Loucy (cell line): ENCODE results near the gene SP140.

ENCODE experiments used
- H2AFZ ChIP-seq: fragments of 200-600 bp; sonication (generic); 2 replicates; pipeline ENCODE4 v1.6.0; 2016; ENCODE audit warnings: antibody characterized with exemption, mild to moderate bottlenecking, low read length, moderate library complexity
- H3F3A ChIP-seq: fragments of 200-600 bp; 2 replicates; pipeline ENCODE4 v1.6.0; 2016; ENCODE audit warnings: antibody characterized with exemption, low read depth, mild to moderate bottlenecking
- H3K27me3 ChIP-seq: fragments of 200-600 bp; sonication (generic); 2 replicates; pipeline ENCODE4 v1.6.1; 2014; ENCODE audit warnings: low read length, mild to moderate bottlenecking; ENCODE audit not compliant: insufficient read depth, poor library complexity, severe bottlenecking
- H3K36me3 ChIP-seq: fragments of 200-600 bp; sonication (generic); 2 replicates; pipeline ENCODE4 v1.6.1; 2016; ENCODE audit warnings: low read length; ENCODE audit not compliant: insufficient read depth
- H3K4me1 ChIP-seq: fragments of 200-600 bp; sonication (generic); 2 replicates; pipeline ENCODE4 v1.5.1; 2014; ENCODE audit warnings: low read length, mild to moderate bottlenecking; ENCODE audit not compliant: insufficient read depth, poor library complexity, severe bottlenecking
- H3K4me2 ChIP-seq: fragments of 200-600 bp; sonication (generic); 2 replicates; pipeline ENCODE4 v1.6.0; 2014; ENCODE audit warnings: antibody characterized with exemption, low read length, low read depth, mild to moderate bottlenecking; ENCODE audit not compliant: poor library complexity, severe bottlenecking
- H3K4me3 ChIP-seq: fragments of 200-600 bp; sonication (generic); 2 replicates; pipeline ENCODE4 v1.5.1; 2014; ENCODE audit warnings: low read length, mild to moderate bottlenecking, mixed read lengths; ENCODE audit not compliant: poor library complexity, severe bottlenecking
- H3K79me2 ChIP-seq: fragments of 200-600 bp; sonication (generic); 2 replicates; pipeline ENCODE4 v1.6.1; 2014; ENCODE audit warnings: low read length; ENCODE audit not compliant: insufficient read depth
- H3K9ac ChIP-seq: fragments of 200-600 bp; sonication (generic); 2 replicates; pipeline ENCODE4 v1.6.0; 2014; ENCODE audit warnings: mild to moderate bottlenecking, low read depth, low read length, moderate library complexity; ENCODE audit not compliant: poor library complexity, severe bottlenecking
- H3K9me2 ChIP-seq: fragments of 200-600 bp; sonication (generic); replicated peaks from 2 replicates; pipeline ENCODE4 v1.6.1; 2016; ENCODE audit warnings: low read depth, low read length, mixed read lengths
- H3K9me3 ChIP-seq: fragments of 200-600 bp; sonication (generic); 2 replicates; pipeline ENCODE4 v1.6.1; 2014; ENCODE audit warnings: mild to moderate bottlenecking, antibody characterized with exemption, low read length, low read depth; ENCODE audit not compliant: insufficient read depth
- H4K20me1 ChIP-seq: fragments of 200-600 bp; sonication (generic); 2 replicates; pipeline ENCODE4 v1.6.0; 2014; ENCODE audit warnings: antibody characterized with exemption, low read length, mild to moderate bottlenecking; ENCODE audit not compliant: insufficient read depth, poor library complexity, severe bottlenecking
- EZH2phosphoT487 ChIP-seq: fragments of 200-600 bp; IDR thresholded peaks from 2 replicates; pipeline ENCODE4 v1.6.1; 2018; ENCODE audit warnings: antibody characterized with exemption, mild to moderate bottlenecking, moderate library complexity, borderline replicate concordance
- TF ChIP-seq, protein P1 (sequence below): fragments of 200-600 bp; sonication (generic); conservative IDR thresholded peaks from 2 replicates; pipeline ENCODE4 v1.5.1; 2014; ENCODE audit warnings: mild to moderate bottlenecking, antibody characterized with exemption, low read length

The SP140 gene

DNA sequence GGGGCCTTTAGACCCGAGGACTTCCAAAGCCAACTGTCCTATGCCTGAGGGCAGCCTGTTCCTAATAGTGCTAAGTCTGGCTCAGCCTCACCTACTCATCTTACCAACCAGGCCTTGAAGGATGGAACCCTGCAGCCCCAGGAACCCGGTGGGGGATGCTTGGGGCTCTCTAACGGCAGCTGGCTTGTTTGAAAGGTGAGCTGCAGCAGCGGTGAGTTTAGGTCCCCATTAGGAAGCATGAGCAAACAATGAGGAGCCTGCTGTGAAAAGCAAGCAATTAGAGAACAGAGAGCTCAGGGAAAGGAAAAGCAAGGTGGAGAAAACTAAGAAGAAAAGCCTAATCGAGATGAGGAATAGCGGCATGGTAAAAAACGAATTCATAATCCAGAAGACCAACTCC is 45.6 kb upstream of the SP140 start:
- Histone ChIP-seq H3K36me3 (peaks cover 11% of the 10 kb centered on the region; the same call in 1 of the 2 replicates), H3K4me3 (no peak overlapping the region), H3K4me2 (no peak overlapping the region)

GRCh38 chr2:230181195-230181594 is 44.3 kb upstream of the SP140 start:
- no peaks in the 10 kb centered on the region for H4K20me1 ChIP-seq
- H3K4me1 ChIP-seq: no peaks in the 10 kb centered on the region
- no peak overlapping the region for H2AFZ ChIP-seq
- H3K27me3 ChIP-seq: no peaks in the 10 kb centered on the region
- no peak overlapping the region for H3K4me3 ChIP-seq
- H3K9me3 ChIP-seq: no peaks in the 10 kb centered on the region
- no peak for TF ChIP-seq EZH2phosphoT487
- TF ChIP-seq, protein P1, sequence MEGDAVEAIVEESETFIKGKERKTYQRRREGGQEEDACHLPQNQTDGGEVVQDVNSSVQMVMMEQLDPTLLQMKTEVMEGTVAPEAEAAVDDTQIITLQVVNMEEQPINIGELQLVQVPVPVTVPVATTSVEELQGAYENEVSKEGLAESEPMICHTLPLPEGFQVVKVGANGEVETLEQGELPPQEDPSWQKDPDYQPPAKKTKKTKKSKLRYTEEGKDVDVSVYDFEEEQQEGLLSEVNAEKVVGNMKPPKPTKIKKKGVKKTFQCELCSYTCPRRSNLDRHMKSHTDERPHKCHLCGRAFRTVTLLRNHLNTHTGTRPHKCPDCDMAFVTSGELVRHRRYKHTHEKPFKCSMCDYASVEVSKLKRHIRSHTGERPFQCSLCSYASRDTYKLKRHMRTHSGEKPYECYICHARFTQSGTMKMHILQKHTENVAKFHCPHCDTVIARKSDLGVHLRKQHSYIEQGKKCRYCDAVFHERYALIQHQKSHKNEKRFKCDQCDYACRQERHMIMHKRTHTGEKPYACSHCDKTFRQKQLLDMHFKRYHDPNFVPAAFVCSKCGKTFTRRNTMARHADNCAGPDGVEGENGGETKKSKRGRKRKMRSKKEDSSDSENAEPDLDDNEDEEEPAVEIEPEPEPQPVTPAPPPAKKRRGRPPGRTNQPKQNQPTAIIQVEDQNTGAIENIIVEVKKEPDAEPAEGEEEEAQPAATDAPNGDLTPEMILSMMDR: no peak
- H3K79me2 ChIP-seq: no peaks in the 10 kb centered on the region
- no peak overlapping the region for H3K4me2 ChIP-seq
- no peaks in the 10 kb centered on the region for H3K9me2 ChIP-seq
- H3K36me3 ChIP-seq: peaks cover 11% of the 10 kb centered on the region; the same call in 1 of the 2 replicates
- no peaks in the 10 kb centered on the region; the same call in 1 of the 2 replicates for H3F3A ChIP-seq
- no peak overlapping the region for H3K9ac ChIP-seq

More for the DNA sequence above, 45.6 kb upstream of the SP140 start:
- Histone ChIP-seq H3K4me1 (no peaks in the 10 kb centered on the region), H3F3A (no peaks in the 10 kb centered on the region), H3K9me2 (no peaks in the 10 kb centered on the region), H3K79me2 (no peaks in the 10 kb centered on the region), H2AFZ (no peak overlapping the region), H3K9me3 (no peaks in the 10 kb centered on the region), H4K20me1 (no peaks in the 10 kb centered on the region), H3K9ac (no peak overlapping the region), H3K27me3 (no peaks in the 10 kb centered on the region)
- TF ChIP-seq EZH2phosphoT487: no peak
- TF ChIP-seq, protein P1: no peak

DNA sequence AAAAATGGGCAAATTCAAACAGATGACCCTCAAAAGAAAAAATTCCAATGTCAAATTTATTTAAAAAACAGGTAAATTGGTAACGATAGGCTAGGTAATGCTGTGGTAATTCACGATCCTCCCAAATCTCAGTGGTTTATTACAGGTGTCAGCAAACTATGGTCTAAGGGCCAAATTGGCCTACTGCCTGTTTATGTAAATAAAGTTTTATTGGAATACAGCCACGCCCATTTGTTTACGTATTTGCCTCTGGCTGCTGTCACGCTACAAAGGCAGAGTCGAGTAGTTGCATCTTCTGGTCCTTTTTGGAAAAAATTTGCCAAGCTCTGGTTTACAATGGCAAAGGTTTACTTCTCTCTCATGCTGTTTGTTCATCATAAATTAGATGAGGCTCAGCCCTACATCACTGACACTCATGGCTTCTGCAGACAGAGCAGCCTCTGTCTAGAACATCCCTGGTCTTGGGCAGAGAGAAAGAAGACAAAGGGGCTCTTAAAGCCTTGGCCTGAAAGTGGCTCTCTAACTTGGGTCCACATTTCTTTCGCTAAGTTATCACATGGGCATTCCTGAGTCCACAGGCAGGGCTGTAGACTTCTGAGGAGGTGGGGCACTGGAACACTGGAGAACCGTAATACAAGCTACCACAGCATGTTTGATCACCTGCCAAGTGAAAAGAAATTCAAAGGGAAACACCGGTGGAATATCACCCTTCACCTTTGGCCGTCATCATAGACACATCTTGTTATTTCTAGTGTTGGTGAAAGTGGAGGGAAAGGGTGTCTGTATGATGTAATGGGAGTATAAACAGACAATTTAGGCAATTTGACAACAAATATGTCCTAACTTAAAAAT is 40.6 kb upstream of the SP140 start:
- H3K36me3 ChIP-seq: no peaks in the 10 kb centered on the region; the same call in 1 of the 2 replicates

More for the DNA sequence above, 40.6 kb upstream of the SP140 start:
- Histone ChIP-seq H2AFZ (no peak overlapping the region), H3K4me1 (no peaks in the 10 kb centered on the region), H3F3A (no peaks in the 10 kb centered on the region; the same call in 1 of the 2 replicates), H3K4me3 (no peak overlapping the region), H4K20me1 (no peaks in the 10 kb centered on the region), H3K4me2 (no peak overlapping the region), H3K9me2 (no peaks in the 10 kb centered on the region), H3K9ac (no peak overlapping the region), H3K27me3 (no peaks in the 10 kb centered on the region), H3K9me3 (no peaks in the 10 kb centered on the region), H3K79me2 (no peaks in the 10 kb centered on the region)
- TF ChIP-seq EZH2phosphoT487: no peak
